Activated T-helper 9 cell treated with anti-CD3 and anti-CD28 coated beads, Interleukin-2, amount 50 U/mL, for 16 hours (primary cell): Measurements from ENCODE around the gene MEF2B.

ENCODE experiments used
- DNase-seq: peaks from one replicate; pipeline ENCODE4 v3.0.0-alpha.2; 2020; ENCODE audit warnings: low read depth

The MEF2B gene

DNA sequence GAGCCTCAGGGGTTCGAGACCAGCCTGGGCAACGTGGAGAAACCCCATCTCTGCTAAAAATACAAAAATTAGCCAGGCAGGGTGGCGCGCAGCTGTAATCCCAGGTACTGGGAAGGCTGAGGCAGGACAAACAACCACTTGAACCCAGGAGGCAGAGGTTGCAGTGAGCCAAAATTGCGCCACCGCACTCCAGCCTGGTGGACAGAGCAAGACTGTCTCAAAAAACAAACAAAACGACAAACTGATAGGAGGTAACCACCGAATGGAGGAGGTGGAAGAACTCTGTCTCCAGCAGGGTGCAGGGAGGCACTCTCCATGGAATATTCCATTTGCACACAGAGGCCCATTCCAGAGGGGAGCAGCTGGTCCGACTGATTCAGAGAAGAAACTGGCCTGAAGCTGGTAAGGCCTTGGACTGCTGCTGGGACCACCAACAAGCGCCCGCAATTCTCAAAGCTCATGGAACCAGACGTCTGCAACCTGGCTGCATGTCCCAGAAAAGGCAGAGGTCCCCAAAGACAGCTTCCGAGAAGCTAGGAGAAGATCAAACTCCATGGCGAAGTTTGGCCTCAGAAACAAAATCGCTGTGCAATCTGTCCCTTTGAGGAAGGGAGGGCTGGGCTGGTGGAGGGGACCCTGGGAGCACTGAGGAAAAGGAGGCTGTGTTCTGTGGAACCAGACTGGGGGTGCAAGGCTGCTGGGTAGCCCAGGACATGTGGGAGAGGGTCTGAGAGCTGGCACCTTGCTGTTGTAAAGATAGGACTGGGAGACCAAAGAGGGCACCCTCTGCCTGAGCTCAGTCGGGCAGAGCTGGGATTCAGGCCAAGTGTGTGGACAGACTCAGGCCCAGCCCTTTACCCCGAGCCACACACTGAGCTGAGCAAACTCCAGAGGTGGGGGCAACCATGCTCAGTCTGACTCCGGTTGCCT is 71.1 kb downstream of the MEF2B start:
- DNase-seq, result no peak

DNA sequence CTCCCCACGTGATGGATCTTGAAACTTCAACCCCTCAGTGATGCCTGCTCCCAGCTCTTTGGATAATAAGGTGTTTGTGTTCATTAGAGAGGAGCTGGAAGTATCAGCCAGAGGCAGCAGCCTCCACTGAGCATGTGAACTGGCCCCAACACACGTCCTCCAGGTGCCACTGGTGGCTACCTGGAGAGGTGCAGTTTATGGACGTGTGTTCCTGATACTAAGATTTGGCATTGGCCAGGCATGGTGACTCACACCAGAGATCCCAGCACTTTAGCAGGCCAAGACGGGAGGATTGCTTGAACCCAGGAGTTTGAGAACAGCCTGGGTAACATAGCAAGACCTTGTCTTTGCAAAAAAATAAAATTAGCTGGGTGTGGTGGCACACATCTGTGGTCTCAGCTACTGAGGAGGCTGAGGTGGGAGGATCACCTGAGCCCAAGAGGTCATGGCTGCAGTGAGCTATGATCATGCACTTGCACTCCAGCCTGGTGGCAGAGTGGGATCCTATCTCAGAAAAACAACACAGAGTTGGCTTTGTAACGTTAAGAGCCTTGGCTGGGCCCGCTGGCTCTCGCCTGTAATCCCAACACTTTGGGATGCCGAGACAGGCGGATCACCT is 71.9 kb downstream of the MEF2B start:
- DNase-seq, result no peak

DNA sequence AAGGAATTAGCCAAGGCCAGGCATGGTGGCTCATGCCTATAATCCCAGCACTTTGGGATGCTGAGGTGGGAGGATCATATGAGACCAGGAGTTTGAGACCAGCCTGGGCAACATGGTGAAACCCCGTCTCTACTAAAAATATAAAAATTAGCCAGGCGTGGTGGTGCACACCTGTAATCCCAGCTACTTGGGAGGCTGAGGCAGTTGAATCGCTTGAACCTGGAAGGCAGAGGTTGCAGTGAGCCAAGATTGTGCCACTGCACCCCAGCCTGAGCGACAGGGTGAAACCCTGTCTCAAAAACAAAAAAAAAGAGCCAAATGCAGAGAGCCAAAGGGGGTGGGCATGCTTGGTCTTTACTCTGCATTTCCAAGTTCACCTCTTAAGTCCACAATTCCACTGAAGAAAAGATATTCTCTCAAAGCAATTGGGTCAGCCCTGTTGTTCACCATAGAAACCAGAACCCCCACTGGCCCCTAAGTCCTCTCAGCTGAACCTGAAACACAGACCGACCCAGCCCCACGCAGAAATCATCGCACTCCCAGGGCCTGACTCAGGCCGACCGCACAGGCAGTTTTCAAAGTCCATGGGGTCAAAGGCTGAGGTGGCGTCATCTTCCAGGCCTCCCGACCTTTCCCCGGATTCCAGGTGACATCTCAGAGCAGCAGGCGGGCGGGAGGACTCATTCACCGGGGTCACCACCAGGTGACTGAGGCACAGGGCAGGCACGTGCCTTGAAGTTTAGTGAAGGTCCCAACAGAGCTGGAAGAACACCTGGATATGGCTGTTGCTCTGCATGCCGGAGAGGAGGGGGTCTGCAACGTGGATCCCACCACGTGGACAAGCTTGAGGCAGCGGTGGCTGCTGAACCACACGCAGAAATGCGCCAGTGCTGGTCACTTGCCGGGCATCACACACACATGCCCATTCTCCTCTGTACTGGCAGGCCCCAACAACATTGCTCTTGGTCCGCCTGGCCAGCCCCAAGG is 73.1 kb downstream of the MEF2B start:
- DNase-seq, result no peak

DNA sequence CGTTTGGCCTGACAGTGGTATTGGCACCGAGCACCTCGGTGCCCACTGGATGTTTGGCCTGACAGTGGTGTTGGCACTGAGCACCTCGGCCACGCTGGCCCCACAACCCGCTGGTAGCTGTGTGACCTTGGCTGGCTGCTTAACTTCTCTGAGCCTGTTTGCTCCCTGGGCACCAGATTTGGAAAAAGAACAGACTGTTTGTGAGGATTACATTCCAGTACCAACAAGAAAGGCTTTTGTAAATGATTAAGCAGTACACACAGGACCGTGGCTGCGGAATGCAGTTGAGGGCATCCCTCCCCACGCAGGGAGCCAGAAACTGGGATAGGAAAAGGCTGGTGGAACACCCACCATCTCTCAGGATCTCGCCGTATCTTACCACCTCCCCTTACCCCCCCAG is 74.4 kb downstream of the MEF2B start:
- DNase-seq, result no peak
